ENCODE results near the gene UFD1.

The UFD1 gene

DNA sequence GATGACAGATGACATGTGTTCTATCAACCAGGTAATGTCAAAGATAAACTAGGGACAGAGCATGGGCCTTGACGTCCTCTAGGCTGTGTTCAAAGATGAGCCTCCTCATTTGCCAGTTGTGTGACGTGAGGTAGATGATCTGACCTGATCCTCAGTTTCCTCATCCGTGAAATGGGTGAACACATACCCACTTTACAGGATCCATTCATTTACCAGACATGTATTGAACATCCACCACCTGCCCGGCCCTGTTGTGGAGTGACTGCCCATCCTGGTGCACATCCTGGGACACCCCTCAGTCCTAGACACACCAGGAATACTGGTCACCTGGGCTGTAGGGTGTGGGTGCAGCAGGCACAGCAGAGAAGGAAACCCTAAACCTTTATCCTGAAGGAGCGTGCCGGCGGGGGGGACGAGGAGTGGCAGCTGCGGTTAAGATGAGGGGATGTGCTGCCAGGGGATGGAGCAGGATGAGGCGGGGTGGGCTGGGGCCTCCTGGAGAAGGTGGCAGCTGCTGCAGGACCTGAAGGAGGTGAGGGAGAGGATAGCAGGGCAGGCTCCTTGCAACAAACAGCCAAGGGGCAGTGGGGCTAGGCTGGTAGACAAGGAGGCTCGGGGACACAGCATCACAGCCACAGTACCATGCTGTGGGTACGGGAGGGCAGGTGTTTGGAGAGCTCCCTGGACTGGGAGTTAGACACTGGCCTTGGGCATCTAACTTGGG, 36.8 kb upstream of the UFD1 start:
- no peak for DNase-seq

DNA sequence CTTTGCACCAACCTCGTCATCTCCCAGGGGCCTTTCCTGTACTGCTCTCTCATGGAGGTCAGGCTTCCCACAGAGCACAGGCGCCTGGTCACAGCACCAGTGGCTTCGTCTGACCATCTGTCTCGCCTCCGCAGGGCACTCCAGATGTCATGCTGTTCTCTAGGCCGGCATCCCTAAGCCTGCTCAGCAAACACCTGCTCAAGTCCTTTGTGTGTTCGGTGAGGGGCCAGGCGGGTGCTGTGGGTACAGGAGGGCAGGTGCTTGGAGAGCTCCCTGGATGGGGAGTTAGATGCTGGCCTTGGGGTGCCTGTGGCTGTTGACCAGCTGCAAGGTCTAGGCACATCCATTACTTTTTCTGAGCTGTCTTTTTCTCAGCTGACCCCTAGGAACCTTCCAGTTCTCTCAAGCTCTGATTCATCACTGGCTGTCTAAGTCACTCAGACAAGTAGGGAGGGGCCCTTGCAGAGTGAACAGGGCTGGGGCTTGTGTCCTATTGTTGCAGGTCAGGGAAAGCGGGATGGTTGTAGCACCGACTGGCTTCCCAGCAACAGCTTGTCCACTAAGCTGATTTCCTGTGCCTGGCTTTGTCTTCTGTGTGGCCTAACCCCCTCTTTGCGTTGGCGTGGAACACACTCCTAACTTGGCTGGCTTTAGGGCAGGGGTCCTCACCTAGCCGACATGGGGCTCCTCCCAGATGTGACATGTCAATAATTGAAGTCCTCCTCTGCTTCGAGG, 36.0 kb upstream of the UFD1 start:
- no peak for DNase-seq

DNA sequence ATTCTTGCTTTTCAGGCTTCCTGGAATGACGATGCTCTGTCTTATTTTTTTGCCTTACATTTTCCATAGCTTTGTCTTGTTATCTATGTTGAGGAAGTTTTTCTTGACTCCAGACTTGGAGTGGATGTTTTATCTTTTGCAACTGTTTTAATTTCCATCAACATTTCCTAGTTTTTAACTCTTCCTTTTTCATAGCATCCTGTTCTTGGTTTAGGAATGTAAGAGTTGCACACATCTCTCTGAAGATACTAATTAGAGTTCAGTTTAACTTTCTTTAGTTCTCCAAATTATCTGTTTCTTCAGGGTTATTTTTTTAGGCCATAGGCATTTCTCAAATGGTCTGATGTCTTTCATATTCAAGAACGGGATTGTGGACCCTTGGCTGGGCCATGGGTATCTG, 34.8 kb upstream of the UFD1 start:
- DNase-seq: no peak

DNA sequence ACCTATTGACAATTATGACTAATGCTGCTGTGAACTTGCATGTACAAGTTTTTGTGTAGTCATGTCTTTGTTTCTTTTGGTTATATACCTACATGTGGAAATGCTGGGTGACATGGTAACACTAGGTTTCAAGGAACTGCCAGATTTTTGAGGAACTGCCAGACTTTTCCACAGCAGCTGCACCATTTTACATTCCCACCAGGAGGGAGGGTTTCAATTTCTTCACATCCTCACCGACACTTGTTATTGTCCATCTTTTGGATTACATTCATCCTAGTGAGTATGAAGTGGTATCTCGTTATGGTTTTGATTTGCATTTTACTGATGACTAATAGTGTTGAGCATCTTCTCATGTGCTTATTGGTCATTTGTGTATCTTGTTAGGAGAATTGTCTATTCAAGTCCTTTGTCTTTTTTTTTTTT, 31.9 kb upstream of the UFD1 start:
- no peak for DNase-seq

DNA sequence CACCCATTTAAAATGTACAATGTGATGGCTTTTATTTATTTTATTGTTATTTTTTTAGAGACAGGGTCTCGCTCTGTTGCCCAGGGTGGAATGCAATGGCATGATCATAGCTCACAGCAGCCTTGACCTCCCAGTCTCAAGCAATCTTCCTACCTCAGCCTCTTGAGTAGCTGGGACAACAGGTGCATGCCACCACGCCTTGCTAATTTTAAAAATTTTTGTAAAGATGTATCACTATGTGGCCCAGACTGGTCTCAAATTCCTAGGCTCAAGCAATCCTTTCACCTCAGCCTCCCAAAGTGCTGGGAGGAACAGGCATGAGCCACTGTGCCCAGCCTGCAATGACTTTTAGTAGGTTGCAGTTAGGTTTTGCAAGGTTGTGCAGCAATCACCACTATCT, 30.9 kb upstream of the UFD1 start:
- DNase-seq: no peak

DNA sequence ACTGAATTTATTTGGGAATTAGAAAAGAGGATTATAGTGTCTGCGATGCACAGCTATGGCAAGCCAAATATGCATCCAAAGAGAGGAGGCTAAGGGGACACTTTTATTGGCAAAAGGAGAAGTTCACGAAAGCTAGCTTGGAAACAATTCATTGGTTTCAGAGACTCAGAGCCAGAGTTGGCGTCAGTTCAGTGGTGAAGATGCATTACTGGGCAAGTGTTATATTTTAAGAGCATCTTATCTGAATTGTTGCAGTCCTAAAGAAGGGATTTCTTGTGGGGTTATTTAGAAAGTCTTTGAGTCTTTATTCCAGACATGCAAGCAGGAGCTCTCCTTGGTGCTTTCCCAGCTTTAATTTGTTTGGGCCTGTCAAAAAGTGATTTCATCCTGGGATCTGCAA, 30.2 kb upstream of the UFD1 start:
- no peak for DNase-seq

DNA sequence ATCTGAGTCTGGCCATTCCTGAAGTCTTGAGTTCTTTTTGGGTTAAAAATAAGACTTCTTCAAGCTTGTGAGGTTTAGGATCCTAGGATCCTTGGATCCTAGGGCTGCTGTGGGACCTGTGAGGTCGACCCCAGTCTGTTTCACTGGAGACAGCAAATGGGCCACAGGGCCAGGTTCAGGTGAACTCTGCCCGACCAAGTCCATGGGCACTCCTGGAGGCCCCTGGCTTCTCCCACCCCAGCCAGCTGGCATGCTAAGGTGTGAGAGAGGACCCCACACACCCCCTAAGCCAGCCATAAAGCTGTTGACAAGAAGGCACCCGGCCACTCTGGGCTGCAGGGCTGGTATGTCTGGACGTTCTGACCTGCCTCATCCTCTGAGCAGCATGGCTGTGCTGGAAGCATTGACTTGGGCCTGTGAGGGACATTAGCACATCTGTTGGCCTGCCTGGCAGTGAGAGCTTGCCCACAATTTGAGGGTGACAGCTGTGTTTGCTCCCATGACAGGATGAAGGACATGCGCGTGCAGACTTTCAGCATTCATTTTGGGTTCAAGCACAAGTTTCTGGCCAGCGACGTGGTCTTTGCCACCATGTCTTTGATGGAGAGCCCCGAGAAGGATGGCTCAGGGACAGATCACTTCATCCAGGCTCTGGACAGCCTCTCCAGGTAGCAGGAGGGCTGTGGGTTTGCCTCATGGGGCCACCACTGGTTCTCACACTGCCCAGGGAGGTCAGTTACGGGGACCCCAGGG, 29.2 kb upstream of the UFD1 start:
- no peak for DNase-seq

DNA sequence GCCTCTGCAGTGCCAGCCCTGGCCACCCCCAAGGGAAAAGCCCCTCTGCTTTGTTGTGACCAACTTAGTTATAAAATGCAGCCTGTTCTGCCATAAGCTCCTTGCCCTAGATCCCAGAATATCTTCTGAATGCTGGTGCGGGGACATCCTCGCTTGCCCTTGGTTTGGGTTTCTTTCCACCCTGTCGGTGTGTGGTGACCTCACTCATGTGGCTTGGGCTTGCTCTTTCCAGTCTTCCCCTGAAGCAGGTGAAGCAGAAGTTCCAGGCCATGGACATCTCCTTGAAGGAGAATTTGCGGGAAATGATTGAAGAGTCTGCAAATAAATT, 28.5 kb upstream of the UFD1 start:
- DNase-seq: no peak

DNA sequence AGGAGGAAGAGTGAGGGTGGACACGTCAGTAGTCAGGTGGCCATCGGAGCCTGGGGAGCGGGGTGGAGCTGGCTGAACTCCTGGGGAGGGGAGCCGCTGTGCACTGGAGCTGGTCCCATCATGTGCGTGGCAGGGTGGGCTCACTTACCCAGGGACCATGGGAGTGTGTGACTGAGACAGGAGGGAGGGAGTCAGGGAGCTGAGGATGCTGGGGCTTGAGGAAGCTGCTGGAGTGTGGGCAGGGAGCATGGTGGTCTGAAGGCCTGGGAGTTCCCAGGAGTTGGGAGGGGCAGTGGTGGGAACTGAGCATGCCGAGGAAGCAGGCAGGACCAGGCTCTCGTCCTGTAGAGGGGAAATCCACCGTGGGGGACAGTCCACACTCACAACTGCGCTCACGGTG, 27.2 kb upstream of the UFD1 start:
- no peak for DNase-seq

DNA sequence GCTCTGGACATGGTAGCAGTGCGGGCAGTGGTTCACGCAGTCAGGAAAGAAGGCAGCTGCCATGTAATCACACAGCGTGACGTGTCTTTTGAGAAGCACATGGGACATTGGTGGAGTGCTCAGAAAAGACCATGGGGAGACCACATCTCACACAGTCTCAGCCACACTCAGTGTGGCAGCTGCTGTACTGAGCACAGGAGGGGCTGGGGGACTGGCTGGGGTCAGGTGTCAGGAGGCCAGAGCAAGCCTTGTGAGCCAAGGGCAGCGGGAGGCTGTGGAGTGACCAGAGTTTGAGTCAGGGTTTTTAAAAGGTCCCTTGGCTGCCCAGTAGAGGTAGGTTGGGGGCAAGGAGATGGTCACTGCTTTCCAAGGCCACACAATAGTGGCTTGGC, 26.7 kb upstream of the UFD1 start:
- DNase-seq: no peak

DNA sequence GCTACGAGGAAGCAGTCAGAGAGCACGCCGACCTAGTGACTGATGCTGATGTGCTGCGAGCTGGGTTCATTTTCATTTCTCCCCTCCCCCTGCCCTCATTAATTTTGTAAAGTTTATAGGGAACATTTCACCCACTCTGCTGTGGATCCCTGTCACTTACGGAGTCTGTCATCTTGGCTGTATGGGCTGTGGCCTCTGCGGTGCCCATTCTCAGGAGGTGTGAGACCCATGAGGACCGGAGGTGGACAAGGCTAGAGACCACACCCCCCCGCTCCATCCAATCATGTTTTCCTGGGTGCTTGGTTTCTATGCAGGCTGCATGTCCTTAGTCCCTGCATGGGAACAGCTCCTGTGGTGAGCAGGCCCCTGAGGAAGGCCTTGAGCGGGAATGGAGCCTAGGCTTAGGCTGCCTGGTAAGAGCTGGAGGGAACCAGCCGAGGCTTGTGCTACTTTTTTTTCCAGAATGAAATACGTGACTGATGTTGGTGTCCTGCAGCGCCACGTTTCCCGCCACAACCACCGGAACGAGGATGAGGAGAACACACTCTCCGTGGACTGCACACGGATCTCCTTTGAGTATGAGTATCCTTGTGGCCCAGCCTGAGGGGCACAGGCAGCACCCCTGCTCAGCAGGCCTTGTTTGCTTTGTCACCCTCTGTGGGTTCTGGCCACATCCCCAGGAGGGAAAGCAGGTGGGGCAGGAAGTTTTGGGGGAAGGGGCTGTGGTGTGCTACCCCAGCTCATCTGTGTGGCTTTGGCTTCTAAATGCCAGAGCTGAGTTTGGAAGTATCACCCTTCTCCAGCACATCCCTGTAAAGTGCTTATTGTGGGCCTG, 26.1 kb upstream of the UFD1 start:
- no peak for DNase-seq

DNA sequence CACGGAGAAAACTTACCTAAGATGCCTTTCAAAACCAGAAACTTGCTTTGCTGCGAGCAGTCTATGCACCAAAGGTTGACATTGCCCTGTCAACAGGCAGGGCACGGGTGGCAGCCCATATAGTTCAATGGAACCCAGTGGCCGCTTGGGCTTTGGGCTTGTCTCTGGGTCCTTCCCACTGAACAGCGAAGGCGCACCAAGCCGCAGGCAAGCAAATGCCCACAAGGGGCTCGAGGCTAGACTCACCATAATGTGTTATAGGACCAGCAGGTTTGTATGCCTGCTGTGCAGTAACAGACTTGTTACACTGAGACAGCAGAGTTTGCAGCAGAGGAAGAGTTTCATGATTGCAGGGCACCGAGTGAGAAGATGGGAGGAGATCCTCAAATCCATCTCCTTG, 24.9 kb upstream of the UFD1 start:
- DNase-seq: no peak

DNA sequence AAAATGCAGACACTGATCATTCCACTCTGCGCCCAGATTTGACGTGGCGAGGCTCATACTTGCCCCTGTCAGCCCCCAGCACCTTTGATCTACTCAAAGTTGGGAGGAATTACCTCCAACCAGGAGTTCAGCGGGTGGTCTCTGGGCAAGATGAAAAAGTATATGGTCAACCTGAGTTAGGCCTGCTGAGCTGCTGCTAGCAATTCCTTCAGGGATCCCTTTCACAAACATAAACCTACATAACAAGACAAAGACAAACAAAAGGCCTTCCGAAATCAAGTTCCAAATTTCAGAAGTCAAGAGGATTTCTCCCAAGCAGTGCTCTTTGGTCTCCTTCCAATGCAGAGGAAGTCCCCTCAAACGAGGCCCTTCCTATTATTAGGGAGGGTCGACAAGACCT, 24.4 kb upstream of the UFD1 start:
- no peak for DNase-seq

DNA sequence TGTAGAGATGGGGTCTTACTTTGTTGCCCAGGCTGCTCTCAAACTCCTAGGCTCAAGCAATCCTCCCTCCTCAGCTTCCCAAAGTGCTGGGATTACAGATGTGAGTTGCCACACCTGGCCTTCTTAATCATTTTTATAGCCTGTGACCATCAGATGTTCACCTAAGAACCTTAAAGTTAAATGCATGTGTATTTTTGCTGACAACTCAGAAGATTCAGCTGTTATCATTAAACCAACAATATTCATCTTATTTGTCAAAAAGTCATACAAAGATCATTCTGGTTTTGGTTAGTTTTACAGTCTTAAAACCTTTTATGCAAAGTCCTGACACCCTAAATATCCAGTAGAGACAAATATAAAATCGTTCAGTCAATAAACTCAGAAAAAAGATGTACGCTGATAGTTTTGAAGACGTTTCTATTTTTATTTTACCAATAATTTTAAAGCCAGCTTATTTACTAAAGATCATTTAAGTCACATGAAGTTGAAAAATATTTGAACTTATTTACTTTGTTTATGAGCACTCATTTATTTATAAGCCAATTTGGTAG, 23.0 kb upstream of the UFD1 start:
- DNase-seq: no peak

DNA sequence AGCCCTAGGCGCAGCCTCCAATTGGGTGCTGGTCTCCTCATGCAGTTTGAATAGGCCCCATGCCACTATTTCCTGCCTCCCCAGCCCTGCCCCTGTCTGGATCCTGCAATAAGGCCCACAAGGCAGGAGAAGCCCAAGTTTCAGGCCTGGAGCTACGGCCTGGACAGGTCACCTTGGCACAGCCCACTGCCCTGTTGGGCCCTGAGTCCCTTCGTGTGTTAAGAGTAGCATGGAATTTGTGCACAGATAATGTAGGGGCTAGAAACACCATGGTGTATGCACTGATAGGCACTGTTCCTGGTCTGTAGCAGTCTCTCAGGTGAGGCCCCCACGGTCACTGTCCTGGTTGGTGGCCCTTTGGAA, 20.9 kb upstream of the UFD1 start:
- DNase-seq: no peak

DNA sequence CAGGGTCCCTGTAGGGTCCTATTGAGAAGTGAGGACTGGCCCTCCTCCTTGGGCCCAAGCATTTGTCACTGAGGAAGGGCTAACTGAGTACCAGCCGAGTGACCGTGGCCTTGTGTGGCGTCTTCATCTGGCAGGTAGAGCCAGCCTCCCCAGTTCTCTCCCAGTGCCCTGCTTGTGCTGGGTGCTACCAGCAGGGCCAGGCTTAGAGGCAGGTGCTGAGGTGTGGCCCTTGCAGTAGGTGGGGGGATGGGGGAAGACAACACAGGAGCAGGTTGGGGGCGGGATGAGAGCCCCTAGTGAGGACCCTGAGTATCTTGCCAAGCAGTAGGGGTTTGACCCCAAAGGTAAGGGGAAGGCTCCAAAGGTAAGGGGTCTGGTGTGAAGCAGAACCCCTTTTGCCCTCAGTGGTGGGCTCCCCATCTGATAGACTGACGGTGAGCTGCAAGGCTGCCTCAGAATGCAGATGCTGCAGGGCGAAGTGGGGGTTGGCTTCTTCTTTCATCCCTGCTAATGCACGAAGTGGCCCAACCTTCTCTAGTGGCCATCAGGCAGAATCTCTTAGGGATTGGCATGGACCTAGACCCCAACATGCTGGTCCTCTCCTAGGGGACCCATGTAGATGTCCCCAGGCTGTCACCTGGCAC, 20.4 kb upstream of the UFD1 start:
- no peak for DNase-seq

DNA sequence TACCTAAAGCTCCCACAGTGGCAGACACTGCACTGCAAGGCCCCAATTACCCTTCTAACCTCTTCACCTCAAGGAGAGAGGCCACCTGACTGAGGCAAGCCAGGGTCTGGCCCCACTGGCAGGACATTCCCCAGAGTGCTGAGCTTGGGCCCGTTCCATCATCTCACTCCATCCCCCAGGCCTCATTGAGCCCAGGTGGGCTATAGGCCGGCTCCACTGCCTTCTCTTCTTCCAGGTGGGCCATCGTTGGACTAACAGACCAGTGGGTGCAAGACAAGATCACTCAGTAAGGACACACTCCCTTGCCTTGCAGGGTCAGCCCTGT, 19.8 kb upstream of the UFD1 start:
- DNase-seq: no peak

DNA sequence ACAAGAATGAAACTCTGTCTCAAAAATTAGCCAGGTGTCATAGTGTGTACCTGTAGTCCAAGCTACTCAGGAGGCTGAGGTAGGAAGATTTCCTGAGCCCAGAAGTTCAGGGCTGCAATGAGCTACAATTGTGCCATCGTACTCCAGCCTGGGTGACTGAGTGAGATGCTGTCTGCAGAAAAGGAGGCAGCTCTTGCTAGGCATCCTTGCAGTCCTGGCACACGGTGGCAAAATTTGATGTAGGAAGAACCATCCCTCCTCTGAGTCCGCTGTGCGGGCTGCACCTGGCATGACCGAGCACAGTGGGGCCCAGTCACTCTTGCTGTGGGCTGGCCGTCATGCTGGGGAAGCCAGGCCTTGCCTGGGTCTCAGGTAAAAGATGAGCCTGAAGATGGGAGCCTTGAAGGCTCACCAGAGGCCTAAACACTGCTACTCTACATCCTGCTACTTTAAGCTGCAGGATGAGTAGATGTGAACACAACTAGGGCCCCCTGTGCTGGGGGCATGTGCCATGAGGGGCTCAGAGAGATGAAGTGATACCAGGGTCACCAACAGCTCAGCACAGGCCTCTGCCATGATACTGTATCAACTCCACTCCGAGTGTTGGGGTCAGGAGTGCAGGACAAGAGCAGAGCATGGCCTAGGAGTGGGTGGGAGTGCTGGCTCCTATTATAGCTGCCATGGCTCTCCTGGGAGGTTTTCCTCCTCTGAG, 19.3 kb upstream of the UFD1 start:
- DNase-seq: no peak

DNA sequence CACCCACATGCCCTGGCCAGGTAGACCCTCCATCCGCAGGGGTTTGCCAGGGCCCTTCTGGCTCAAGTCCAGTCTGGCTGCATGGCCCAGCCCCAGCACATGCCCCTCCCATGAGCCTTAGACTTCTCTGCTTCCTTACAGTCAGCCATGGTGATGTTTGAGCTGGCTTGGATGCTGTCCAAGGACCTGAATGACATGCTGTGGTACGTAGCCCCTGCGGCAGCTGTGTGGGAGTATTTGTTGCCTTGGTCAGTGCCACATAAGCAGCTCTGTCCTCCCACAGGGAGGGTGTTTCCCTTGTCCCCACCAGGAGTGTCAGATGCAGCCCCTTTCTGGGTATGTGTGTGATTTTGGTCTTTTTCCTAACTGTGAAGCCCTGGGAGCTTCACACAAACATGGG, 18.3 kb upstream of the UFD1 start:
- no peak for DNase-seq

DNA sequence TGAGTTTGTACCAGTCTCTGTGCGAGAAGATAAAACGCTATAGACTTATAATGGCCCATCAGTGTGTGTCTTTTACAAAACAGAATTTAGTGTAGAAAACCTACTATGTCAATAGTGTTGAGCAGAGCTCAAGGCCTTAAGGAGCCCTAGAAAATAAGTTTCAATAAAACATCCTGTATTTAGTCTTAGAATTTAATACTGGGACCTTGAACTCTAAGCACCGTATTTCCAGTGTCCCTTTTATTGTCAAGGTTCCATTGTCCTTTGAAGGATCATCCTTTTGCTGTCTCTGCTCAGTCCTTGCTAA, 17.3 kb upstream of the UFD1 start:
- DNase-seq: no peak

DNA sequence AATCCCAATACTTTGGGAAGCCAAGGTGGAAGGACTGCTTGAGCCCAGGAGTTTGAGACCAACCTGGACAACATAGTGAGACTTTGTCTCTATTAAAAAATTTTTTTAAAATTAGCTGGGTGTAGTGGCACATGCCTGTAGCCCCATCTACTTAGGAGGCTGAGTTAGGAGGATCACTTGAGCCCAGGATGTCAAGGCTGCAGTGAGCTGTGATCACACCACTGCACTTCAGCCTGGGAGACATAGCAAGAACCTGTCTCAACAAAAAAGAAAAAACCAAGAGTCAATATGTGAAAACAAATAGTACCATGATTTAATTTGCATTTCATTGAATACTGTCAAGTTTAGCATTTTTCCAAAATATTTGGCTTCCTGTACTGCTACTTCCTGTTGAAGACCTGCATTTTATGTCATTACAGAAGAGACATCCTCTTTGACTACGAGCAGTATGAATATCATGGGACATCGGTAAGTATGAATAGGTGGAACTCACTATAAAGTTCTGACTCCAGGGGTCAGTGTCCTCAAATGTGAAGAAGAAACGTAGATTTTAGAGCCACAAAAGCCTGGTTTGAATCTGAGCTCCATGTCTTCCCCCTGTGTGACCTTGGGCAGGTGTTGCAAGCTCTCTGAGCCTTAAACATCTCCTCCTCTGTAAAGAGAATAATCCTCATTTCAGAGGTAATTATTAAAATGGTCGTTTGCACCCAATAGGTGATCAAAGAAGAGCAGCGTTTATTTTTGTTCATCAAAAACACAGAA, 16.8 kb upstream of the UFD1 start:
- no peak for DNase-seq
